ENCODE data around the gene CCDC91. TPM values are rescaled to one million over a fixed set of nuclear protein-coding genes. Genes with fewer than 3 reads are reported as not detected.

CCDC91 gene
- total RNA-seq, 1 experiment from 2014 or later: 15.7 TPM

DNA sequence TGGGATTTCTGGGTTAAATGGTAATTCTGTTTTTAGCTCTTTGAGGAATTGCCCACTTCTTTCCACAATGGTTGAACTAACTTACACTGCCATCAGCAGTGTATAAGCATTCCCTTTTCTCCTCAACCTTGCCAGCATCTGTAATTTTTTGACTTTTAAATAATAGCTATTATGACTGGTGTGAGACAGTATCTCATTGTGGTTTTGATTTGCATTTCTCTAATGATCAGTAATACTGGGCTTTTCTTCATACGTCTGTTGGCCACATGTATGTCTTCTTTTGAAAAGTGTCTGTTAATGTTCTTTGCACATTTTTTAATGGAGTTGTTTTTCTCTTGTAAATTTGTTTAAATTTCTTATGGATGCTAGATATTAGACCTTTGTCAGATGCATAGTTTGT is 323.7 kb downstream of the CCDC91 start:
- no peak overlapping the region for H3K4me3 Mint-ChIP-seq
- DNase-seq (ENCODE audit: low spot score) (no peak), ATAC-seq (no peak)
- no peak overlapping the region for H3K27ac Mint-ChIP-seq
- H3K36me3 Mint-ChIP-seq: peaks cover 10% of the 10 kb centered on the region
- peaks cover 28% of the 10 kb centered on the region for H3K9me3 Mint-ChIP-seq
- POLR2A ChIA-PET: no interaction called here
- peaks cover 5% of the 10 kb centered on the region for H3K4me1 Mint-ChIP-seq
- TF ChIP-seq, protein P1, sequence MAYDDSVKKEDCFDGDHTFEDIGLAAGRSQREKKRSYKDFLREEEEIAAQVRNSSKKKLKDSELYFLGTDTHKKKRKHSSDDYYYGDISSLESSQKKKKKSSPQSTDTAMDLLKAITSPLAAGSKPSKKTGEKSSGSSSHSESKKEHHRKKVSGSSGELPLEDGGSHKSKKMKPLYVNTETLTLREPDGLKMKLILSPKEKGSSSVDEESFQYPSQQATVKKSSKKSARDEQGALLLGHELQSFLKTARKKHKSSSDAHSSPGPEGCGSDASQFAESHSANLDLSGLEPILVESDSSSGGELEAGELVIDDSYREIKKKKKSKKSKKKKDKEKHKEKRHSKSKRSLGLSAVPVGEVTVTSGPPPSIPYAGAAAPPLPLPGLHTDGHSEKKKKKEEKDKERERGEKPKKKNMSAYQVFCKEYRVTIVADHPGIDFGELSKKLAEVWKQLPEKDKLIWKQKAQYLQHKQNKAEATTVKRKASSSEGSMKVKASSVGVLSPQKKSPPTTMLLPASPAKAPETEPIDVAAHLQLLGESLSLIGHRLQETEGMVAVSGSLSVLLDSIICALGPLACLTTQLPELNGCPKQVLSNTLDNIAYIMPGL (CRISPR knock-in tag; IDR thresholded peaks at IDR 0.05): no peak
- TF ChIP-seq GTF2I (CRISPR knock-in tag; conservative IDR thresholded peaks at IDR 0.05): no peak
- TF ChIP-seq, protein P2, sequence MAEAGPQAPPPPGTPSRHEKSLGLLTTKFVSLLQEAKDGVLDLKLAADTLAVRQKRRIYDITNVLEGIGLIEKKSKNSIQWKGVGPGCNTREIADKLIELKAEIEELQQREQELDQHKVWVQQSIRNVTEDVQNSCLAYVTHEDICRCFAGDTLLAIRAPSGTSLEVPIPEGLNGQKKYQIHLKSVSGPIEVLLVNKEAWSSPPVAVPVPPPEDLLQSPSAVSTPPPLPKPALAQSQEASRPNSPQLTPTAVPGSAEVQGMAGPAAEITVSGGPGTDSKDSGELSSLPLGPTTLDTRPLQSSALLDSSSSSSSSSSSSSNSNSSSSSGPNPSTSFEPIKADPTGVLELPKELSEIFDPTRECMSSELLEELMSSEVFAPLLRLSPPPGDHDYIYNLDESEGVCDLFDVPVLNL (CRISPR knock-in tag; IDR thresholded peaks at IDR 0.05; ENCODE audit: borderline replicate concordance, low read depth): no peak
- TF ChIP-seq, protein P3, sequence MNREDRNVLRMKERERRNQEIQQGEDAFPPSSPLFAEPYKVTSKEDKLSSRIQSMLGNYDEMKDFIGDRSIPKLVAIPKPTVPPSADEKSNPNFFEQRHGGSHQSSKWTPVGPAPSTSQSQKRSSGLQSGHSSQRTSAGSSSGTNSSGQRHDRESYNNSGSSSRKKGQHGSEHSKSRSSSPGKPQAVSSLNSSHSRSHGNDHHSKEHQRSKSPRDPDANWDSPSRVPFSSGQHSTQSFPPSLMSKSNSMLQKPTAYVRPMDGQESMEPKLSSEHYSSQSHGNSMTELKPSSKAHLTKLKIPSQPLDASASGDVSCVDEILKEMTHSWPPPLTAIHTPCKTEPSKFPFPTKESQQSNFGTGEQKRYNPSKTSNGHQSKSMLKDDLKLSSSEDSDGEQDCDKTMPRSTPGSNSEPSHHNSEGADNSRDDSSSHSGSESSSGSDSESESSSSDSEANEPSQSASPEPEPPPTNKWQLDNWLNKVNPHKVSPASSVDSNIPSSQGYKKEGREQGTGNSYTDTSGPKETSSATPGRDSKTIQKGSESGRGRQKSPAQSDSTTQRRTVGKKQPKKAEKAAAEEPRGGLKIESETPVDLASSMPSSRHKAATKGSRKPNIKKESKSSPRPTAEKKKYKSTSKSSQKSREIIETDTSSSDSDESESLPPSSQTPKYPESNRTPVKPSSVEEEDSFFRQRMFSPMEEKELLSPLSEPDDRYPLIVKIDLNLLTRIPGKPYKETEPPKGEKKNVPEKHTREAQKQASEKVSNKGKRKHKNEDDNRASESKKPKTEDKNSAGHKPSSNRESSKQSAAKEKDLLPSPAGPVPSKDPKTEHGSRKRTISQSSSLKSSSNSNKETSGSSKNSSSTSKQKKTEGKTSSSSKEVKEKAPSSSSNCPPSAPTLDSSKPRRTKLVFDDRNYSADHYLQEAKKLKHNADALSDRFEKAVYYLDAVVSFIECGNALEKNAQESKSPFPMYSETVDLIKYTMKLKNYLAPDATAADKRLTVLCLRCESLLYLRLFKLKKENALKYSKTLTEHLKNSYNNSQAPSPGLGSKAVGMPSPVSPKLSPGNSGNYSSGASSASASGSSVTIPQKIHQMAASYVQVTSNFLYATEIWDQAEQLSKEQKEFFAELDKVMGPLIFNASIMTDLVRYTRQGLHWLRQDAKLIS (CRISPR knock-in tag; IDR thresholded peaks at IDR 0.05; ENCODE audit: borderline replicate concordance): no peak
- TF ChIP-seq, protein P4, sequence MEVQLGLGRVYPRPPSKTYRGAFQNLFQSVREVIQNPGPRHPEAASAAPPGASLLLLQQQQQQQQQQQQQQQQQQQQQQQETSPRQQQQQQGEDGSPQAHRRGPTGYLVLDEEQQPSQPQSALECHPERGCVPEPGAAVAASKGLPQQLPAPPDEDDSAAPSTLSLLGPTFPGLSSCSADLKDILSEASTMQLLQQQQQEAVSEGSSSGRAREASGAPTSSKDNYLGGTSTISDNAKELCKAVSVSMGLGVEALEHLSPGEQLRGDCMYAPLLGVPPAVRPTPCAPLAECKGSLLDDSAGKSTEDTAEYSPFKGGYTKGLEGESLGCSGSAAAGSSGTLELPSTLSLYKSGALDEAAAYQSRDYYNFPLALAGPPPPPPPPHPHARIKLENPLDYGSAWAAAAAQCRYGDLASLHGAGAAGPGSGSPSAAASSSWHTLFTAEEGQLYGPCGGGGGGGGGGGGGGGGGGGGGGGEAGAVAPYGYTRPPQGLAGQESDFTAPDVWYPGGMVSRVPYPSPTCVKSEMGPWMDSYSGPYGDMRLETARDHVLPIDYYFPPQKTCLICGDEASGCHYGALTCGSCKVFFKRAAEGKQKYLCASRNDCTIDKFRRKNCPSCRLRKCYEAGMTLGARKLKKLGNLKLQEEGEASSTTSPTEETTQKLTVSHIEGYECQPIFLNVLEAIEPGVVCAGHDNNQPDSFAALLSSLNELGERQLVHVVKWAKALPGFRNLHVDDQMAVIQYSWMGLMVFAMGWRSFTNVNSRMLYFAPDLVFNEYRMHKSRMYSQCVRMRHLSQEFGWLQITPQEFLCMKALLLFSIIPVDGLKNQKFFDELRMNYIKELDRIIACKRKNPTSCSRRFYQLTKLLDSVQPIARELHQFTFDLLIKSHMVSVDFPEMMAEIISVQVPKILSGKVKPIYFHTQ (CRISPR knock-in tag; IDR thresholded peaks at IDR 0.05): no peak
- no peaks in the 10 kb centered on the region for H3K27me3 Mint-ChIP-seq (ENCODE audit: low read depth)
- CTCF ChIA-PET: no interaction called here

DNA sequence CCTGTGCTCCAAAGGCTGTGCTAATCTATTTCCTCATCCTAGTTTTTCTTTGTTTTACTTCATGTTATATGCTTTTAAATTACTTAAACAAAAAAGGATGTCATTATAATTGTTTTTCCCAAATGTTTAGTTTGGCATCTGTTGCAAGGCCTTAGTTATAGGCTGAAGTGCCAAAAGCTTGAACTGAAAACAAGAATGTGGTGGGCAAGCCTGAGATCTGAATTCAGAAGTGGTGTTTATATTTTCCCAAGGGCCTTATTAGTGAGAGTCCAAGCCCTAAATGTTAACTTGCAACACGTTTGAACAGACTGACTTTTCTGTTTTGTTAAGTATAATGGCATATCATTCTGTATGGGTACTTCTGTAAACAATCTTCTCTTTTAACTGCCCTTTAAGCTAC is 326.8 kb downstream of the CCDC91 start:
- no peak for ATAC-seq
- Mint-ChIP-seq H3K27ac (no peak overlapping the region), H3K36me3 (peaks cover 23% of the 10 kb centered on the region), H3K4me1 (no peaks in the 10 kb centered on the region), H3K9me3 (peaks cover 47% of the 10 kb centered on the region), H3K4me3 (no peak overlapping the region), H3K27me3 (ENCODE audit: low read depth) (no peaks in the 10 kb centered on the region)
- ChIA-PET POLR2A (no interaction called here), CTCF (no interaction called here)
- no peak for DNase-seq (ENCODE audit: low spot score)
- TF ChIP-seq, protein P3 (CRISPR knock-in tag; IDR thresholded peaks at IDR 0.05; ENCODE audit: borderline replicate concordance): no peak
- TF ChIP-seq NR2C2 (CRISPR knock-in tag; IDR thresholded peaks at IDR 0.05) (no peak), TEAD1 (CRISPR knock-in tag; IDR thresholded peaks at IDR 0.05) (no peak), NFYB (CRISPR knock-in tag; conservative IDR thresholded peaks at IDR 0.05; ENCODE audit: low read depth) (no peak), CBFB (CRISPR knock-in tag; IDR thresholded peaks at IDR 0.05; ENCODE audit: low read depth) (no peak), GTF2I (CRISPR knock-in tag; conservative IDR thresholded peaks at IDR 0.05) (no peak), IRF2 (CRISPR knock-in tag; IDR thresholded peaks at IDR 0.05; ENCODE audit: borderline replicate concordance, low read depth) (no peak), OVOL2 (CRISPR knock-in tag; IDR thresholded peaks at IDR 0.05; ENCODE audit: borderline replicate concordance) (no peak), JAZF1 (CRISPR knock-in tag; IDR thresholded peaks at IDR 0.05) (no peak), ESRRA (CRISPR knock-in tag; IDR thresholded peaks at IDR 0.05; ENCODE audit: borderline replicate concordance) (no peak)
- TF ChIP-seq, protein P5, sequence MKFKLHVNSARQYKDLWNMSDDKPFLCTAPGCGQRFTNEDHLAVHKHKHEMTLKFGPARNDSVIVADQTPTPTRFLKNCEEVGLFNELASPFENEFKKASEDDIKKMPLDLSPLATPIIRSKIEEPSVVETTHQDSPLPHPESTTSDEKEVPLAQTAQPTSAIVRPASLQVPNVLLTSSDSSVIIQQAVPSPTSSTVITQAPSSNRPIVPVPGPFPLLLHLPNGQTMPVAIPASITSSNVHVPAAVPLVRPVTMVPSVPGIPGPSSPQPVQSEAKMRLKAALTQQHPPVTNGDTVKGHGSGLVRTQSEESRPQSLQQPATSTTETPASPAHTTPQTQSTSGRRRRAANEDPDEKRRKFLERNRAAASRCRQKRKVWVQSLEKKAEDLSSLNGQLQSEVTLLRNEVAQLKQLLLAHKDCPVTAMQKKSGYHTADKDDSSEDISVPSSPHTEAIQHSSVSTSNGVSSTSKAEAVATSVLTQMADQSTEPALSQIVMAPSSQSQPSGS (CRISPR knock-in tag; IDR thresholded peaks at IDR 0.05; ENCODE audit: borderline replicate concordance, low read depth): no peak
- TF ChIP-seq, protein P6, sequence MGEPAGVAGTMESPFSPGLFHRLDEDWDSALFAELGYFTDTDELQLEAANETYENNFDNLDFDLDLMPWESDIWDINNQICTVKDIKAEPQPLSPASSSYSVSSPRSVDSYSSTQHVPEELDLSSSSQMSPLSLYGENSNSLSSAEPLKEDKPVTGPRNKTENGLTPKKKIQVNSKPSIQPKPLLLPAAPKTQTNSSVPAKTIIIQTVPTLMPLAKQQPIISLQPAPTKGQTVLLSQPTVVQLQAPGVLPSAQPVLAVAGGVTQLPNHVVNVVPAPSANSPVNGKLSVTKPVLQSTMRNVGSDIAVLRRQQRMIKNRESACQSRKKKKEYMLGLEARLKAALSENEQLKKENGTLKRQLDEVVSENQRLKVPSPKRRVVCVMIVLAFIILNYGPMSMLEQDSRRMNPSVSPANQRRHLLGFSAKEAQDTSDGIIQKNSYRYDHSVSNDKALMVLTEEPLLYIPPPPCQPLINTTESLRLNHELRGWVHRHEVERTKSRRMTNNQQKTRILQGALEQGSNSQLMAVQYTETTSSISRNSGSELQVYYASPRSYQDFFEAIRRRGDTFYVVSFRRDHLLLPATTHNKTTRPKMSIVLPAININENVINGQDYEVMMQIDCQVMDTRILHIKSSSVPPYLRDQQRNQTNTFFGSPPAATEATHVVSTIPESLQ (CRISPR knock-in tag; IDR thresholded peaks at IDR 0.05): no peak
